ENCODE data around the gene C2orf68. TPM values are rescaled to one million over a fixed set of nuclear protein-coding genes. Genes with fewer than 3 reads are reported as not detected.

C2orf68 gene
- total RNA-seq, 2 experiments from 2014 or later: 46.1 to 55.3 TPM

DNA sequence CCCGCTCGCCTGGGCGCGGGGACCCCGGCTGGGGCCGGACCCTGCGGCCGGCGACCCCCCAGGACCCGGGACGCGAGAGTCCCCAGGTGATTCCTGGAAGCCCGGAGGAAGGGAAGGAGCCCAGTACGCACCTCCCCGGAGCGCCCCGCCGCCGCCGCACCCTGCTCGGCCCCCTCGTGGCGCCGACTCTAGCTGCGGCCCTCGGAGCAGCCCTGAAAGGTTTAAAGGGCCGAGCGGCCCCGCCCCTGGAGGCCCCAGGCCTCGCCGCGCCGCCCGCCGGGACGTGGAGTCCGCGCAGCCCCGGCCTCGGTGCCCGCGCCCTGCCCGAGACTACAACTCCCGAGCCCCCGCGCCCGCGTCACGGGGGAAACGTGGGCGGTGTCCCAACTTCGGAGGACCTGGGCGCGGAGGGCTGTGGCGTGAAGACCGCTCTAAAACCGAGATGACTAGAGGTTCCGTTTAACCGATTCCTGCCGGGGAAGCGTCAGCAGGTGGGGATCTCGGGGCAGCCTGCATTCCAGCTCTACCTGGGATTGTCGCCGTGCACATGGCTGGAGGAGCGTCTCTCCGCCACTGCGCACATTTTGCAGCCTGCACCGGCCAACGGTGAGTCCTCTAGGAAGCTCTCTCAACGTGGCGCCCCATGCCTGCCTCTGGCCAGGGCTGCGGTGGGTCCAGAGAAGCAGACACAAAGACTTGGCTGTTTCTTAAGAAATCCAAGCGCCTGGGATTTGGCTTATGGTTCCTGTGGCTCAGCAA, 9.2 kb downstream of the C2orf68 start, which contains the start of gene TMEM150A:
Gene TMEM150A, minus strand, starts transcription at position 223 of the 759 bp plus-strand sequence. CDS start 750 bp downstream, outside the sequence.
- H3K4me1 Mint-ChIP-seq: peaks cover 12% of the 10 kb centered on the region
- DNase-seq: peak; percentile 77
- POLR2A ChIA-PET: no interaction called here
- peaks cover 2% of the 10 kb centered on the region for H3K27me3 Mint-ChIP-seq
- H3K36me3 Mint-ChIP-seq (ENCODE audit: low read depth): peaks cover 6% of the 10 kb centered on the region
- peak within 1 kb of the TSS; percentile 78 for H3K4me3 Mint-ChIP-seq
- H3K27ac Mint-ChIP-seq: peak within 1 kb of the TSS; percentile 77
- H3K9me3 Mint-ChIP-seq: no peaks in the 10 kb centered on the region
- CTCF ChIA-PET: interaction anchor here (0.5 to 1.6 kb wide), 6 partner anchors 9 to 523 kb away, joined by 3 to 5 read pairs (median 4); partner anchors contain the start of genes C2orf68 and USP39

DNA sequence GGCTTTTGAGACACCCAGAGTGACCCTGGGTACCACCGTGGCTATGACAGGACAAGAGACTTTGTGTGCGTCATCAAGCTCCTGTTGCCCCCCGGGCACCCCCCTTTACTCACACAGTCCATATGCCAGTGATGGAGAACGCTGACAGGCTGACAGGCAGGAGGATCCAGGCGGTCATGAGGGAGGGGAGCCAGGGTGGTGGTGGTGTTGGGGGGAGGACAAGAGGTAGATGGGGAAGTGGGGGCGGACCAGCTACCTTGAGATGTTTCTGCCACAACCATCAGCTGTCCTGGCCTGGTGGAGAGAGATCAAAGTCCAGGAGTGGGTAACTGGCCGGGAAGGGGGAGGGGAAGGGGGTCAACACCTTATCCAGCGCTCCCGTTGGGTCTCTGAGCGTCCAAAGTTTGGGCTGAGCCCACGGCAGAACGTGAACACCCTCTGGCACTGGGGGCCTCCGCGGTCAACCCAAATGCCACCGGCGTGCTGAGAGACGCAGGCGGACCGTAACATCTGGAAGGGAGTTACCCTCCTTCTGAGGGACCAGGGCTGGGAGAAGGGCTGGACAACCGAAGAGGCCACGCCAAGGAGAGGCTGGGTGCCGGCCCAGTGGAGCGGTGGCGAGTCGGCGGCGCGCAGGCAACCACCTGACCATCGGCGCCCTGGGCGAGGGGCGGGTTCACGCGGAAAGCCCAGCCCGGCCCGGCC, 9.9 kb downstream of the C2orf68 start:
- DNase-seq: no peak
- Mint-ChIP-seq H3K36me3 (ENCODE audit: low read depth) (peaks cover 10% of the 10 kb centered on the region), H3K4me3 (peak overlapping the region; percentile 68), H3K27ac (peak overlapping the region; percentile 77), H3K9me3 (no peaks in the 10 kb centered on the region), H3K27me3 (peaks cover 2% of the 10 kb centered on the region), H3K4me1 (peaks cover 15% of the 10 kb centered on the region)
- CTCF ChIA-PET: interaction anchor here (0.5 to 1.6 kb wide), 4 partner anchors 10 to 417 kb away, joined by 3 to 7 read pairs (median 4); partner anchors contain the start of gene C2orf68
- POLR2A ChIA-PET: interaction anchor here (1.3 kb wide), 1 partner anchor 10 kb away, joined by 7 read pairs; the partner anchor contains the start of gene C2orf68

DNA sequence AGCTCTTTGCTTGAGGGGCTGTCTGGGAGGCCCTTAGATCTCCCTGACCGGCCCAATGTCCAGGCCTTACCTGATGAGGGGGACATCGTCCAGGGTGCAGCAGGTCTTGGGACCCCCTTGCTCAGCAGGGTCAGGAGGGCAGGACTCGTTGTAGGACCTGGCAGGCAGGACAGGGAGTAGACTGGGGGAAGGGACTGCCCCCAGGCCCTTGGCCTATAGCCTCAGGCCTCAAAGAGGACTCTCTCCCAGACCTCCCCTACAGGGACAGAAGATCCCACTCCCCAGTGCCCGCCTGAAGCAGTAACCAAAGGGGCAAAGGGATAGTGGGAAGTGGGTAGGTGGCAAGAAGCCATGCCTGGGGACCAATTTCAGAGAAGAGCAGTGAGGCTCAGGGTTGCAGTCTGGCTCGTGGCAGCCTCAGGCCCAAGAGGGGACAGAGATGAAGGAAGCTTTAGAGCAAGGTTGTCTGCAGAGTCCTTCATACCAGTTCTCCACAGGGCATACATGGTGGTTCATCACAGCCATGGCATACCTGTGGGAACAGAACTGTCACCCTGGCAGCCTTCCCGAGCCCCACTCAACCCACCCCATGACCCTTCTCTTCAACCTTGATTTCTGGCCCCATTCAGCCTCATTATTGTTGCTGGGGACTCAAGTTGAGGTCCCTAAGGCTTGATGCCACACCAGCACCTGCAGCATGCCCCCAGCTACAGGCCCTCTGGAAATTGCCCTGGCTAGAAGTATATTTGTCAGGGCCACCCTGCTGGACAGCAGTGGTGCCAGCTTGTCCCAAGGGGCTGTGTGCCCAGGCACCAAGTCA, 10.7 kb downstream of the C2orf68 start:
- Mint-ChIP-seq H3K9me3 (no peaks in the 10 kb centered on the region), H3K4me1 (peaks cover 23% of the 10 kb centered on the region)

DNA sequence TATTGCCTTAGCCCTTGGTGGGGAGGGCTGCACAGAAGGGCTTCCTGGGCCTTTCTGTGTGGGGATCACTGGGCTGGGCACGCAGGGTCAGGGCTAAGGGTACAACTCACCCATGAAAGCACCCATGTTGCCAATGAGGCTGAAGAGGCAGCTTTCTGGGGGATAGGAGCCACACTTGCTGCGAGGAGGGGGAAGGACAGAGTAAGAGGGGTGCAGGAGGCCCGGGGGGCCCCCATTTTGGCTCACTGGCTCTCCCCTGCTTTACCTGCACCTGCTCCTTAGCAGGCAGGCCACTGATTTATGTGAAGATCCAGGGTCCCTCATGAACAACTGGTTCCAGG, 11.7 kb downstream of the C2orf68 start:
- Mint-ChIP-seq H3K27ac (no peak overlapping the region), H3K27me3 (peaks cover 2% of the 10 kb centered on the region), H3K4me1 (peaks cover 31% of the 10 kb centered on the region), H3K4me3 (no peak overlapping the region), H3K9me3 (no peaks in the 10 kb centered on the region), H3K36me3 (ENCODE audit: low read depth) (peaks cover 21% of the 10 kb centered on the region)
- ChIA-PET POLR2A (no interaction called here), CTCF (interaction anchor here (1.0 to 1.7 kb wide), 4 partner anchors 9 to 181 kb away, joined by 3 to 7 read pairs (median 4); partner anchors contain the start of gene SH2D6)
- DNase-seq: no peak

More for the DNA sequence above, 10.7 kb downstream of the C2orf68 start:
- no peak for DNase-seq
- CTCF ChIA-PET: interaction anchor here (1.5 to 1.6 kb wide), 3 partner anchors 11 to 20 kb away, joined by 3 to 7 read pairs (median 4); partner anchors contain the start of gene C2orf68
- peaks cover 15% of the 10 kb centered on the region for H3K36me3 Mint-ChIP-seq (ENCODE audit: low read depth)
- no peak overlapping the region for H3K27ac Mint-ChIP-seq
- peak overlapping the region; percentile 68 for H3K4me3 Mint-ChIP-seq
- POLR2A ChIA-PET: interaction anchor here (1.3 kb wide), 1 partner anchor 11 kb away, joined by 7 read pairs; the partner anchor contains the start of gene C2orf68
- peaks cover 2% of the 10 kb centered on the region for H3K27me3 Mint-ChIP-seq

DNA sequence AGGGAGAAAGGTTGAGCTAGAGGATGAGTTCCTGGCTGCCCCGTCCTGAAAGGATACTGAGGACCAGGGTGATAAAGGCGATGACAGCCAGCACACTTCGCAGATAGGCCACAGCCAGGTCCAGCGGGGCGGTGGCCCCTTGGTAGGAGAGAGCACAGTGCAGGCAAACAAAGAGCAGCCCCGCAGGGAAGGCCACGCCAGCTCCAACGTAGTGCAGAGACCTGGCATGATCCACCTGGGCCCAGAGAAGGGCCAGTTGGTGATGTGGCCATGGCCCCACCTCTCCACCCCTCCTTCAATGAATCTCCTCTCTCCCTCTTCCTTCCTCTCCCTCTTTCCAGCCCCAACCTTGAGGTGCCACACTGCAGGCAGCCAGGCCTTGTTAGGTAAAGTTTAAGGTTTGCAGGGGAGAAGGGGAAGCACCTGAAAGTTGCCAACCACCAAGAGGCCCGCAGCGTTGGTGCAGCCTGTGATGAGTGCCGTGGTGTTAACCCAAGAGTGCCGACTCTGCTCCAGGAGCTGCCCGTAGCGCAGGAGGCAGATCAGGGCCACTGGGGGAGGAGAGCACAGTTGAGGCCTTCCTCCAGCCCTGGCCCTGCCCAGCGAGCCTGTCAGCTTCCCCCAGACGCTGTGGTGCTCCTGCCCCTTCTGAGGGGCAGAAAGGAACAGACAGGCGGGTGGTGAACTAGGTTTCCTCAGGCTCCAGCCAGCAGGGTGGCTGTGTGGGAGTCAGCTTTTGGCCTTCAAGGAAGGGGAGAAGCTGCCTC, 12.2 kb downstream of the C2orf68 start:
- DNase-seq: no peak
- H3K4me1 Mint-ChIP-seq: peaks cover 34% of the 10 kb centered on the region
- peaks cover 2% of the 10 kb centered on the region for H3K27me3 Mint-ChIP-seq
- ChIA-PET POLR2A (no interaction called here), CTCF (interaction anchor here (1.0 to 1.7 kb wide), 3 partner anchors 9 to 181 kb away, joined by 3 to 4 read pairs (median 3); partner anchors contain the start of gene SH2D6)
- no peak overlapping the region for H3K27ac Mint-ChIP-seq
- H3K36me3 Mint-ChIP-seq (ENCODE audit: low read depth): peaks cover 23% of the 10 kb centered on the region
- H3K9me3 Mint-ChIP-seq: no peaks in the 10 kb centered on the region
- H3K4me3 Mint-ChIP-seq: no peak overlapping the region

DNA sequence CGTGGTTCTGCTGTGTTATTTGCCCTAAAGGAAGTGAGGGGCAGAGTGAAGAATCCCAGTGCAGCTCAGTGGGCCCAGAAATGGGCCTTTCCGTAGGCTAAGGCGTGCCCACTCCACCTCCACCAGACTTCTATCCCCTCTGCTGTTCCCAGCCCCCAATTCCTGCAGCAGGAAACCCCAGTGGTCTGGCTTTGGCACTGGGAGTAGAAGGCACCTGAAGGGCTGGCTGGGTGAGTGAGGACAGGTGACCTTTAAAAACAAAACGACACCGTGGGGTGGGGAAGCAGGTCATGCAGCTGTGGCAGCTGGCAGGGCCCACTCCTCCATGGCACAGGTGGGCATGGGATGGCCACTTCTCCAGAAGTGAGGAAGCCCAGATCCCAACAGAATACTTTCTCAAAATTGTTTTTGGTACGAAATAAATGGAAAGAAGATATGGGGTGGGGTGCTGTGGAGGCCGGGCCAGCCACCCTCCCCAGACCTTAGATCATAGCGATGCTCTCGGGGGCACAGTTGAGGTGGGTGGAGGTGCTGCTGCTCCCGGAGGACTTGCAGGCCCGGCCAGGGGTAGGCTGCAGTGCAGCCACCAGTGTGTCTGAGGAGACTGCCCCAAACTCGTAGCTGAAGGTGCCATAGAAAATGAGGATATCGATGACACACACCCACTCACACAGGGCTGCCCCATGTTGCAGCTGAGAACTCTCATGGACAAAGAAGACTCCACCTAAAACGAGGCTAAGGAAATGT, 13.1 kb downstream of the C2orf68 start:
- ChIA-PET POLR2A (no interaction called here), CTCF (interaction anchor here (1.7 kb wide), 1 partner anchor 10 kb away, joined by 4 read pairs; no protein-coding TSS in a partner anchor)
- Mint-ChIP-seq H3K4me1 (peaks cover 40% of the 10 kb centered on the region), H3K4me3 (no peak overlapping the region), H3K27ac (no peak overlapping the region), H3K36me3 (ENCODE audit: low read depth) (peaks cover 28% of the 10 kb centered on the region), H3K27me3 (peaks cover 2% of the 10 kb centered on the region), H3K9me3 (no peaks in the 10 kb centered on the region)
- no peak for DNase-seq

DNA sequence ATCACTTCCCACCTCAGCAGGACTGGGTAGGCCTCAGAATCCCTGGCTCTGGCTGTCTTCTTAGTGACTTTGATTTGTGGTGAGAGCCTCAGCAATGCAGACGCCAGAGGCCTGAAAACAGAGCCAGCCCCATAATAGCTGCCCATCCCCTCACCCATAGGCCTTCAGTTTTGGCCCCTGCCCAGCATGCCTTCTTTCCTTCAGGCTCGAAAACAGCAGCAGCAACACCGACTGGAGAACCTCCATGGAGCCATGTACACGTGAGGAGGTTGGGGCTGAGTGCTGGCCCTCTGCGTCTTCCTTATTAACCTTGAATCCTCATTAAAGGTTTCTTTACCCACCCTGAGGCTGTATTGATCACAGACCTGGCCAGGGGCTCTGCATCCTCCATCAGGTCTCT, 14.6 kb downstream of the C2orf68 start:
- H3K27ac Mint-ChIP-seq: peak overlapping the region; percentile 91
- no peak for DNase-seq
- peaks cover 34% of the 10 kb centered on the region for H3K4me1 Mint-ChIP-seq
- POLR2A ChIA-PET: no interaction called here
- H3K9me3 Mint-ChIP-seq: no peaks in the 10 kb centered on the region
- CTCF ChIA-PET: interaction anchor here (0.6 to 2.1 kb wide), 3 partner anchors 14 to 132 kb away, joined by 3 to 5 read pairs (median 3); no protein-coding TSS in a partner anchor
- no peaks in the 10 kb centered on the region for H3K27me3 Mint-ChIP-seq
- H3K36me3 Mint-ChIP-seq (ENCODE audit: low read depth): peaks cover 30% of the 10 kb centered on the region
- H3K4me3 Mint-ChIP-seq: peak overlapping the region; percentile 98

DNA sequence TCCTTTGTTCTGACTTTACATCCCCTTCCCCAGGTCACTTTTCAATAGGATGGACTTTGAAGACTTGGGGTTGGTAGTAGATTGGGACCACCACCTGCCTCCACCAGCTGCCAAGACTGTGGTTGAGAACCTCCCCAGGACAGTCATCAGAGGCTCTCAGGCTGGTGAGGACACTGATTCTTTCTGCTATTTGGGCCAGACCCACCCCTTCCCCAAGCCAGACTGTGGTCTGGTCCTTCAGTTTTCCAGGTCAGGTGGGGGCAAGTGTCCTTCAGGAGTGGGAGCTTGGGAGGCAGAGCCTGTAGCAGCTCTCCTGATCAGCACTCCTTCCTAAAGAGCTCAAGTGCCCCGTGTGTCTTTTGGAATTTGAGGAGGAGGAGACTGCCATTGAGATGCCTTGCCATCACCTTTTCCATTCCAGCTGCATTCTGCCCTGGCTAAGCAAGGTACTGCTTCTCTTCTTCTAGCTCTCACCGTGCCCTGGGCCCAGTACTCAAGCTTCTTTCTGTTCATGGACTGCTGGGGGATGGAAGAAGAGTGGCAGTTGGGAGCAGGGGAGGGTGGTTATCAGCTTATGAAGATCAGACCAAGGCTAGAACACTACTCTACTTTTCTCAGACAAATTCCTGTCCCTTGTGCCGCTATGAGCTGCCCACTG, 15.3 kb downstream of the C2orf68 start:
- H3K9me3 Mint-ChIP-seq: no peaks in the 10 kb centered on the region
- ChIA-PET CTCF (interaction anchor here (0.6 to 3.9 kb wide), 9 partner anchors 9 to 223 kb away, joined by 3 to 21 read pairs (median 3); no protein-coding TSS in a partner anchor), POLR2A (no interaction called here)
- peak overlapping the region; percentile 98 for H3K4me3 Mint-ChIP-seq
- H3K27ac Mint-ChIP-seq: peak overlapping the region; percentile 91
- H3K36me3 Mint-ChIP-seq (ENCODE audit: low read depth): peaks cover 30% of the 10 kb centered on the region
- H3K27me3 Mint-ChIP-seq: no peaks in the 10 kb centered on the region
- DNase-seq: no peak
- H3K4me1 Mint-ChIP-seq: peaks cover 32% of the 10 kb centered on the region

DNA sequence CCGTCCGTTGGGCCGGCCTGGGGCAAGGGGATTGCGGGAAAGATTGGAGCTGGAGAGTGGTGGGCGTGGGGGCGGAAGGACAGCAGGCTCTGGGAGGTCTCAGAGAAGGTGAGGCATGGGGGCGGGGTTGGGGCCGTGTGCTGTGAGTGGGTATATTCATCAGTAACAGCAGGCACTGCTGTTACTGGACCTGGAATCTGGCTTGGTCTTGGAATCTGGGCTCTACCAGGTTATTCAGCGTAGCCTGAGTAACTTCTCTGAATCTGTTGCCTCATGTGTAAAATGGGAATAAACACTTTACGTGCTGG, 15.9 kb downstream of the C2orf68 start:
- Mint-ChIP-seq H3K36me3 (ENCODE audit: low read depth) (peaks cover 30% of the 10 kb centered on the region), H3K27me3 (no peaks in the 10 kb centered on the region), H3K4me3 (peak overlapping the region; percentile 98), H3K9me3 (no peaks in the 10 kb centered on the region), H3K27ac (peak overlapping the region; percentile 91), H3K4me1 (peaks cover 32% of the 10 kb centered on the region)
- ChIA-PET CTCF (interaction anchor here (0.6 to 3.9 kb wide), 7 partner anchors 9 to 223 kb away, joined by 3 to 21 read pairs (median 4); no protein-coding TSS in a partner anchor), POLR2A (interaction anchor here (1.0 kb wide), 1 partner anchor 9 kb away, joined by 4 read pairs; no protein-coding TSS in a partner anchor)
- DNase-seq: no peak

DNA sequence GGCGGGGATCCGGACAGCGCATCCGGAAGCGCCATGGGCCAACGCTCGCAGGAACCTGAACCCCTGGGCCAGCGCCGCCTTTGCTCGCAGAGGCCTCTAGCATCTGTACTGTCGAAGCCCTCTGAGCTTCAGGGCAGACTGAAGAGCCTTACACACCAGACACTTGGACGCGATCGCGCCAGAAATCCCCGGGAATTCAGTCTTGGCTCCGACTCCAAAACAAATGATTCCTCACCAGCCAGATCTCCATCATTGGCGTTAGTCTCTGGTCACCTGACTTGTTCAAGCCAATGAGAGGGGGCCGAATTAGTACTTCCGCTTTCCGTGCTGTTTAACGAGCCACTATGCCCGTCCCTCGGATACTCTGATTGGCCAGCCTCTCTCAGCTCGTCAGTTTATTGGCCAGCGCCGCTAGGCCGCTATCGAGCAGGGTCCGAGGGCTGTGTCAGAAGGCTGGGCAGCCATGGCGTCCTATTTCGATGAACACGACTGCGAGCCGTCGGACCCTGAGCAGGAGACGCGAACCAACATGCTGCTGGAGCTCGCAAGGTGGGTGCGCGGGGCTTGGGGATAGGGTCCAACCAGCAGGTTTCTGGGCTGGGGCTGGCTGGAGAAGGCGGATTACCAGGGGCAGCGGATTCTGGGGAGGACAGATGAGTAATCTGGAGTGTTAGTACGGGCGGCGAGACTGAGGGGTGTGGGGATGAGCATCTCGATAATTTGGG, 16.4 kb downstream of the C2orf68 start, which contains the start of gene RNF181:
Gene RNF181, plus strand, starts transcription at position 445 of the 725 bp plus-strand sequence. Its CDS starts 19 bp downstream, at position 464.
- peak; percentile 96 for DNase-seq
- no peaks in the 10 kb centered on the region for H3K27me3 Mint-ChIP-seq
- CTCF ChIA-PET: interaction anchor here (0.7 to 3.9 kb wide), 8 partner anchors 8 to 44 kb away, joined by 3 to 21 read pairs (median 5); partner anchors contain the start of genes C2orf68 and VAMP8
- no peaks in the 10 kb centered on the region for H3K9me3 Mint-ChIP-seq
- POLR2A ChIA-PET: interaction anchor here (0.8 to 1.0 kb wide), 2 partner anchors 8 to 39 kb away, joined by 3 to 4 read pairs; no protein-coding TSS in a partner anchor
- H3K4me3 Mint-ChIP-seq: peak within 1 kb of the TSS; percentile 98
- H3K36me3 Mint-ChIP-seq (ENCODE audit: low read depth): peaks cover 30% of the 10 kb centered on the region
- peaks cover 32% of the 10 kb centered on the region for H3K4me1 Mint-ChIP-seq
- H3K27ac Mint-ChIP-seq: peak within 1 kb of the TSS; percentile 91
